Testis (tissue), 3 donors: Measurements from ENCODE around the gene ADAM30. TPM values are rescaled to one million over a fixed set of nuclear protein-coding genes. Genes with fewer than 3 reads are reported as not detected.

Source experiments
- DNase-seq: peaks from one replicate; pipeline ENCODE4 v3.0.0-alpha.2; 2019
- H3K27ac ChIP-seq, 2 donors: fragments of 200-600 bp; sonication (generic); one replicate each; pipeline ENCODE4 v1.5.1; 2019
- H3K27me3 ChIP-seq: fragments of 200-600 bp; sonication (generic); one replicate; pipeline ENCODE4 v1.5.1; 2019
- H3K36me3 ChIP-seq: fragments of 200-600 bp; sonication (generic); one replicate; pipeline ENCODE4 v1.5.1; 2017; ENCODE audit warnings: low read depth; ENCODE audit errors: missing control alignments
- H3K4me1 ChIP-seq: fragments of 200-600 bp; sonication (generic); one replicate; pipeline ENCODE4 v1.5.1; 2019
- H3K4me3 ChIP-seq, 2 donors: fragments of 200-600 bp; sonication (generic); one replicate each; pipeline ENCODE4 v1.5.1; 2017 to 2019
- H3K9me3 ChIP-seq: fragments of 200-600 bp; sonication (generic); one replicate; pipeline ENCODE4 v1.5.1; 2017
- CTCF ChIP-seq, 3 experiments: fragments of 450-650 bp in 2 of 3; fragments of 200-600 bp in 1 of 3; sonication (generic) in 1 of 3; IDR thresholded peaks; one replicate each; pipeline ENCODE4 v1.5.1; 2016 to 2019; ENCODE audit warnings: antibody characterized with exemption in 3 of 3, mild to moderate bottlenecking in 2 of 3, moderate library complexity in 1 of 3
- POLR2A ChIP-seq: fragments of 450-650 bp; IDR thresholded peaks from one replicate; pipeline ENCODE4 v1.6.1; 2017; ENCODE audit warnings: antibody characterized with exemption, mild to moderate bottlenecking, moderate library complexity
- WGBS, 2 donors: methylation state at CpG; one replicate each; pipeline ENCODE4 v1.1.5; 2018; 5-methylcytosine and 5-hydroxymethylcytosine counted together
- intact Hi-C: fragments of 100-400 bp; cut with DNase I; formaldehyde crosslinking; loops from one replicate; pipeline ENCODE4 v1.15.1; 2023; ENCODE audit warnings: low total_unique reads
- polyA plus RNA-seq: library from polyadenylated mRNA; stranded (reverse); fragments of 350-450 nt; fragmentation: Illumina TruSeq; extraction: RNeasy Lipid Tissue Mini Kit (QIAGEN cat#74804); gene quantifications from one replicate; pipeline ENCODE4 v1.2.3, GENCODE V29; 2014; ENCODE audit warnings: low read depth, low replicate concordance; ENCODE audit not compliant: insufficient read depth
- total RNA-seq, 2 donors: library from RNA; depleted of rRNA; stranded (reverse); fragments of >200 nt; gene quantifications; one replicate each; pipeline ENCODE4 v1.2.3, GENCODE V29; 2016

Gene ADAM30
- total and polyA plus RNA-seq, 3 donors from 2014 or later = 9.5 to 52.6 (median 13.1) TPM

GRCh38 chr1:119882132-119883049, 13.9 kb downstream of the ADAM30 start:
- Histone ChIP-seq H3K4me3 (no peak overlapping the region), H3K36me3 (no peaks in the 10 kb centered on the region), H3K27me3 (no peaks in the 10 kb centered on the region), H3K4me1 (no peaks in the 10 kb centered on the region), H3K27ac (no peak overlapping the region), H3K9me3 (no peaks in the 10 kb centered on the region)
- no peak for DNase-seq
- intact Hi-C loops = no loop called here
- TF ChIP-seq CTCF (IDR thresholded peaks at IDR 0.05) (no peak), POLR2A (no peak)
- 56 to 62% methylated on average over 5 of the region's 5 CpGs for WGBS, 2 donors

GRCh38 chr1:119879510-119880434, 16.5 kb downstream of the ADAM30 start:
- 89 to 92% methylated on average over 12 of the region's 12 CpGs for WGBS, 2 donors
- H3K4me3 ChIP-seq = no peak overlapping the region
- H3K9me3 ChIP-seq = no peaks in the 10 kb centered on the region
- H3K4me1 ChIP-seq = no peaks in the 10 kb centered on the region
- TF ChIP-seq CTCF (IDR thresholded peaks at IDR 0.05) (no peak), POLR2A (no peak)
- no peaks in the 10 kb centered on the region for H3K27me3 ChIP-seq
- no peak overlapping the region for H3K27ac ChIP-seq
- DNase-seq = no peak
- H3K36me3 ChIP-seq = no peaks in the 10 kb centered on the region
- intact Hi-C loops = no loop called here

GRCh38 chr1:119878171-119878570, 18.1 kb downstream of the ADAM30 start:
- Histone ChIP-seq H3K9me3 (no peaks in the 10 kb centered on the region), H3K36me3 (no peaks in the 10 kb centered on the region), H3K4me1 (no peaks in the 10 kb centered on the region), H3K4me3 (no peak overlapping the region), H3K27ac (no peak overlapping the region), H3K27me3 (no peaks in the 10 kb centered on the region)
- no peak for DNase-seq
- intact Hi-C loops = no loop called here
- no peak for TF ChIP-seq CTCF (IDR thresholded peaks at IDR 0.05)
- no peak for TF ChIP-seq POLR2A

- intact Hi-C loops = no loop called here
- no peaks in the 10 kb centered on the region for H3K36me3 ChIP-seq
- TF ChIP-seq CTCF (IDR thresholded peaks at IDR 0.05) = no peak
- no peak for TF ChIP-seq POLR2A
- no peaks in the 10 kb centered on the region for H3K9me3 ChIP-seq
- no peak overlapping the region for H3K27ac ChIP-seq
- WGBS, 2 donors = 81 to 89% methylated on average over 2 of the region's 2 CpGs
- H3K4me1 ChIP-seq = no peaks in the 10 kb centered on the region
- no peaks in the 10 kb centered on the region for H3K27me3 ChIP-seq
- H3K4me3 ChIP-seq = no peak overlapping the region
- no peak for DNase-seq
Observed at GRCh38 chr1:119874186-119874585, 22.1 kb downstream of the ADAM30 start.
